HG03520 (cell line): ENCODE data around the gene CABLES1.
"Not testable (repeated sequence)": the region's sequence is repeated elsewhere in the genome, so short reads cannot be mapped to it uniquely, and the experiment has no call there.

Source experiments
- ATAC-seq: cut with Tn5 transposase; IDR thresholded peaks from one replicate; pipeline ENCODE4 v1.9.1; 2021; ENCODE audit warnings: mild to moderate bottlenecking, moderate library complexity; ENCODE audit not compliant: unreplicated experiment

CABLES1 gene

GRCh38 chr18:23141104-23141999, 6.1 kb downstream of the CABLES1 start:
- no peak for ATAC-seq

GRCh38 chr18:23142251-23142929, 7.1 kb downstream of the CABLES1 start:
- no peak for ATAC-seq

- no peak for ATAC-seq
Measured at GRCh38 chr18:23143016-23143814, 7.9 kb downstream of the CABLES1 start.

- no peak for ATAC-seq
Measured at GRCh38 chr18:23143815-23144261, 8.6 kb downstream of the CABLES1 start.

- no peak for ATAC-seq
Measured at GRCh38 chr18:23144640-23145039, 9.4 kb downstream of the CABLES1 start.

- no peak for ATAC-seq
Measured at GRCh38 chr18:23145621-23146020, 10.3 kb downstream of the CABLES1 start.

- ATAC-seq, result no peak
Measured at GRCh38 chr18:23146861-23147469, 11.7 kb downstream of the CABLES1 start.

- no peak for ATAC-seq
Measured at GRCh38 chr18:23148382-23148781, 13.1 kb downstream of the CABLES1 start.

GRCh38 chr18:23149570-23149969, 14.3 kb downstream of the CABLES1 start:
- no peak for ATAC-seq

- ATAC-seq, result no peak
Measured at GRCh38 chr18:23151414-23152099, 16.3 kb downstream of the CABLES1 start.

GRCh38 chr18:23154030-23154429, 18.7 kb downstream of the CABLES1 start:
- no peak for ATAC-seq

- ATAC-seq, result no peak
Measured at GRCh38 chr18:23154823-23155500, 19.7 kb downstream of the CABLES1 start.

GRCh38 chr18:23155537-23155936, 20.3 kb downstream of the CABLES1 start:
- ATAC-seq, result no peak

- ATAC-seq, result no peak
Measured at GRCh38 chr18:23156134-23156533, 20.8 kb downstream of the CABLES1 start.

GRCh38 chr18:23158058-23158457, 22.8 kb downstream of the CABLES1 start:
- no peak for ATAC-seq

- ATAC-seq, result not testable (repeated sequence)
Measured at GRCh38 chr18:23158884-23159283, 23.6 kb downstream of the CABLES1 start.

- no peak for ATAC-seq
Measured at GRCh38 chr18:23159344-23159743, 24.1 kb downstream of the CABLES1 start.

GRCh38 chr18:23162473-23162872, 27.2 kb downstream of the CABLES1 start:
- ATAC-seq, result no peak

- no peak for ATAC-seq
Measured at GRCh38 chr18:23163786-23164533, 28.7 kb downstream of the CABLES1 start.
